ENCODE measurements around the gene BNIP1. TPM values are rescaled to one million over a fixed set of nuclear protein-coding genes. Genes with fewer than 3 reads are reported as not detected.

BNIP1 gene
- total and polyA plus RNA-seq, 2 of the 4 experiments (the other 2 are of a cell fraction): 24.3 to 35.3 TPM

- no peak for TF ChIP-seq MAZ (IDR thresholded peaks at IDR 0.05; ENCODE audit: borderline replicate concordance, low read depth, low read length)
Measured at GRCh38 chr5:173204185-173204979, 60.1 kb downstream of the BNIP1 start (continued).

DNA sequence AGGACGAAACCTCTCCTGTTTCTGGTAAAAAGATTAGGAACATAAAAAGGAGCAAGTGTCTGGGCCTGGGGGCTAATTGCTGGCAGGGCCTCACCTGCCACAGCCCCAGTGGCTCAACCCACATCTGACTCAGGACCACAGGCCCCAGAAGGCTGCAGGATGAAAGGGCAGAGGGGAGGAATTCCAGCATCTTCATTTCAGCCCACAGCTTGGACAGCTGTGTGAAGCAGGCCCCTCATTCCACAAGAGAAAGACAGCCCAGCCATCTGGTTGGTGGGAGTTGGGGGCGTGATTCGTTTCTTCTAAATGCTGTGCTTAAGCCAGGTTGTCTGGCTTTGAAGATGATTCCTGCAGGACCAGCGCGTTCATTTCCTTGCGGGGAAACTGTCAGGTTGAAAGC lies 61.6 kb downstream of the BNIP1 start:
- H4K91ac ChIP-seq (ENCODE audit: insufficient read depth, low read depth, low read length): no peak overlapping the region
- POLR2A ChIA-PET (ENCODE audit: unreplicated experiment): no interaction called here
- CTCF ChIA-PET: interaction anchor here (0.6 kb wide), 1 partner anchor 21 kb away, joined by 5 read pairs; no protein-coding TSS in a partner anchor

More for the DNA sequence above, 61.6 kb downstream of the BNIP1 start:
- no peak overlapping the region for H2AK5ac ChIP-seq (ENCODE audit: low read depth, low read length)
- ATAC-seq (ENCODE audit: low read depth): no peak
- H3K36me3 ChIP-seq (ENCODE audit: control insufficient read depth, insufficient read depth, low read length): no peaks in the 10 kb centered on the region
- H2BK5ac ChIP-seq (ENCODE audit: low read depth, low read length, poor library complexity, severe bottlenecking): no peak overlapping the region
- no peaks in the 10 kb centered on the region; the same call in 1 of the 2 replicates for H3K9me3 ChIP-seq (ENCODE audit: control insufficient read depth, insufficient read depth, low read length)
- H4K5ac ChIP-seq (ENCODE audit: low read depth, low read length): no peak overlapping the region
- no peak overlapping the region for H2AK9ac ChIP-seq (replicated peaks; ENCODE audit: low read depth, low read length, poor library complexity)
- H3K4me3 ChIP-seq (ENCODE audit: insufficient read depth, low read depth, low read length): no peak overlapping the region
- H3K18ac ChIP-seq (ENCODE audit: low read depth, low read length): no peak overlapping the region
- intact Hi-C loops (cut with micrococcal nuclease): no loop called here
- H3K4me2 ChIP-seq (ENCODE audit: low read depth, low read length): no peak overlapping the region
- no peaks in the 10 kb centered on the region for H3K79me1 ChIP-seq (ENCODE audit: low read depth in 1 of 2, low read length in 2 of 2)
- no peak overlapping the region for H2AFZ ChIP-seq (replicated peaks; ENCODE audit: low read length, poor library complexity)
- no TSS peak for BruUV-seq (replicated peaks)
- H3K4me1 ChIP-seq (ENCODE audit: control insufficient read depth, insufficient read depth, low read length): peaks cover 6% of the 10 kb centered on the region; the same call in 1 of the 2 replicates
- H4K8ac ChIP-seq (ENCODE audit: low read depth in 2 of 2, low read length in 2 of 2): no peak overlapping the region
- H3K4ac ChIP-seq (ENCODE audit: low read depth, low read length): no peak overlapping the region
- no peak overlapping the region for H2BK120ac ChIP-seq (ENCODE audit: low read depth, low read length)
- no peaks in the 10 kb centered on the region for H4K20me1 ChIP-seq (ENCODE audit: insufficient read depth, low read length)
- no peak for DNase-seq
- no peak overlapping the region for H3K27ac ChIP-seq (ENCODE audit: insufficient read depth, low read length)
- H3K9ac ChIP-seq (ENCODE audit: low read depth, low read length): no peak overlapping the region
- no peak overlapping the region for H3K14ac ChIP-seq (replicated peaks; ENCODE audit: low read depth, low read length)
- WGBS, 2 experiments (ENCODE audit: extremely low coverage in 2 of 2, insufficient read length in 1 of 2): no CpG with 5 or more reads among the region's 6 CpGs
- in situ Hi-C loops (cut with MboI; ENCODE audit: low sequenced_read_pairs): no loop called here
- H3K9me1 ChIP-seq (ENCODE audit: insufficient read depth, low read length): no peaks in the 10 kb centered on the region
- H2BK15ac ChIP-seq (ENCODE audit: low read depth, low read length): no peak overlapping the region
- H3K23ac ChIP-seq (ENCODE audit: low read depth, low read length): no peak overlapping the region
- TF ChIP-seq MAZ (IDR thresholded peaks at IDR 0.05; ENCODE audit: borderline replicate concordance, low read depth, low read length): no peak
- no peak for TF ChIP-seq CHD1 (IDR thresholded peaks at IDR 0.05; ENCODE audit: low read depth, low read length)
- no peak for TF ChIP-seq POLR2A (IDR thresholded peaks at IDR 0.05; ENCODE audit: low read depth, low read length)
- no peak for TF ChIP-seq CEBPB (IDR thresholded peaks at IDR 0.05; ENCODE audit: low read depth, low read length)
- TF ChIP-seq MXI1 (IDR thresholded peaks at IDR 0.05; ENCODE audit: borderline replicate concordance, low read depth, low read length): no peak
- TF ChIP-seq ELK1 (IDR thresholded peaks at IDR 0.05; ENCODE audit: borderline replicate concordance, low read depth, low read length): no peak
- TF ChIP-seq, protein P1, sequence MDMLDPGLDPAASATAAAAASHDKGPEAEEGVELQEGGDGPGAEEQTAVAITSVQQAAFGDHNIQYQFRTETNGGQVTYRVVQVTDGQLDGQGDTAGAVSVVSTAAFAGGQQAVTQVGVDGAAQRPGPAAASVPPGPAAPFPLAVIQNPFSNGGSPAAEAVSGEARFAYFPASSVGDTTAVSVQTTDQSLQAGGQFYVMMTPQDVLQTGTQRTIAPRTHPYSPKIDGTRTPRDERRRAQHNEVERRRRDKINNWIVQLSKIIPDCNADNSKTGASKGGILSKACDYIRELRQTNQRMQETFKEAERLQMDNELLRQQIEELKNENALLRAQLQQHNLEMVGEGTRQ (IDR thresholded peaks at IDR 0.05; ENCODE audit: low read depth, low read length): no peak
- no peak for TF ChIP-seq RAD21 (IDR thresholded peaks at IDR 0.05; ENCODE audit: low read length)
- TF ChIP-seq BHLHE40 (IDR thresholded peaks at IDR 0.05; ENCODE audit: low read depth, low read length): no peak
- no peak for TF ChIP-seq MAFK (IDR thresholded peaks at IDR 0.05; ENCODE audit: low read depth, low read length)
- no peak for TF ChIP-seq CTCF (conservative IDR thresholded peaks at IDR 0.05; ENCODE audit: low read depth, low read length)
- no peak for TF ChIP-seq RFX5 (IDR thresholded peaks at IDR 0.05; ENCODE audit: low read depth, low read length)
- no peak for TF ChIP-seq FOS (IDR thresholded peaks at IDR 0.05; ENCODE audit: low read depth, low read length)
- dilution Hi-C loops (cut with HindIII; ENCODE audit: low sequenced_read_pairs, unreplicated experiment): no loop called here
- no peak overlapping the region for H3K56ac ChIP-seq (ENCODE audit: extremely low read depth, insufficient read depth, low read length)
- peaks cover 53% of the 10 kb centered on the region for H3K27me3 ChIP-seq (ENCODE audit: control insufficient read depth, insufficient read depth, low read length)
- H2BK20ac ChIP-seq (ENCODE audit: low read depth, low read length): no peak overlapping the region
